MG63 (cell line): ENCODE measurements around the gene SNX21. TPM values are rescaled to one million over a fixed set of nuclear protein-coding genes. Genes with fewer than 3 reads are reported as not detected.
A peak's percentile ranks its signal among the peaks of the same experiment; 100 is the strongest.
"Not testable (repeated sequence)": the region's sequence is repeated elsewhere in the genome, so short reads cannot be mapped to it uniquely, and the experiment has no call there.

ENCODE experiments used
- DNase-seq: peaks from one replicate; pipeline ENCODE4 v3.0.0-alpha.2; 2020
- H3K27me3 ChIP-seq: fragments of 250-450 bp; sonication (Bioruptor Pico); 2 replicates; pipeline ENCODE4 v1.5.1; 2020; ENCODE audit warnings: mild to moderate bottlenecking, moderate library complexity
- H3K36me3 ChIP-seq: fragments of 250-450 bp; sonication (Bioruptor Pico); 2 replicates; pipeline ENCODE4 v1.5.1; 2020; ENCODE audit warnings: mild to moderate bottlenecking, moderate library complexity
- H3K4me3 ChIP-seq: fragments of 250-450 bp; sonication (Bioruptor Pico); 2 replicates; pipeline ENCODE4 v1.5.1; 2020; ENCODE audit warnings: mild to moderate bottlenecking, moderate library complexity
- H3K9me3 ChIP-seq: fragments of 250-450 bp; sonication (Bioruptor Pico); 2 replicates; pipeline ENCODE4 v1.5.1; 2020; ENCODE audit warnings: mild to moderate bottlenecking, moderate library complexity
- total RNA-seq: library from RNA; depleted of rRNA; stranded (reverse); fragments of >200 nt; shearing (Covaris generic); gene quantifications from 2 replicates; pipeline ENCODE4 v1.2.3, GENCODE V29; 2014; ENCODE audit warnings: low replicate concordance; rRNA removed

SNX21 gene, protein sequence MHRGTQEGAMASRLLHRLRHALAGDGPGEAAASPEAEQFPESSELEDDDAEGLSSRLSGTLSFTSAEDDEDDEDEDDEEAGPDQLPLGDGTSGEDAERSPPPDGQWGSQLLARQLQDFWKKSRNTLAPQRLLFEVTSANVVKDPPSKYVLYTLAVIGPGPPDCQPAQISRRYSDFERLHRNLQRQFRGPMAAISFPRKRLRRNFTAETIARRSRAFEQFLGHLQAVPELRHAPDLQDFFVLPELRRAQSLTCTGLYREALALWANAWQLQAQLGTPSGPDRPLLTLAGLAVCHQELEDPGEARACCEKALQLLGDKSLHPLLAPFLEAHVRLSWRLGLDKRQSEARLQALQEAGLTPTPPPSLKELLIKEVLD
- 55.6 and 74.9 TPM in 2 replicates for total RNA-seq

DNA sequence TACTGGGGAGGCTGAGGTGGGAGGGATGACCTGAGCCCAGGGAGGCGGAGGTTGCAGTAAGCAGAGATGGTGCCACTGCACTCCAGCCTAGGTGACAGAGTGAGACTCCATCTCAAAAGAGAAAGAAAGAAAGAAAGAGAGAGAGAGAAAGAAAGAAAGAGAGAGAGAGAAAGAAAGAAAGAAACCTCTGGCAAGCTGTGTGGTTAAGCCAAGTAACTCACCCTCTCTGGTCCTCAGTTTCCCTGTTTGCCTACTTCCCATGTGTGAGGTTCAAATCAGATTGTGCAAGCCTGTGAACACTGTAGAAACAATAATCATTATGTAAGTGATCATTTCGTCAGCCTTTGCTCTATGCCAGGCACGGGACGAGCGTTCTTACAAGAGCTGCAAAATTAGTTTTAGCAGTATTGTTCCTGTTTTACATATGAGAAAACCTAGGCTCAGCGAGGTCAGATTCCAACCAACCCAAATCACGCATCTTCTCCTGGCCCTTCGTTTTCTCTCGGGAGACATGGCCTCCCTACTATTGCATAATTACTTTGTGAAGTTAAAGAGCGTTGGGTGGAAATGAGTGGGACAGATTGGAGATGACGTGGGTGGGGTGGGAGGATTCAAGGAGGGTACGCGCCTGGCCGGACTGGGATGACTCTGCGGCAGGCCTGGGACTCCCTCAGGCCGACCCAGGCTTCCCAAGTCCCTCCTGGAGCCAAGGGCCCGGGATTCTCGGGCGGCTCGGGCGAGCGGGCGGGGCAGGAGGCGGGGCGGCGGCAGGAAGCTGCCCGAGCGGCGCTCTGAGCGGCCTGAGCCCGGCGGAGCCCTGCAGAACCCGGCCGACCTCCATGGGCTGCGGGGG, at the start of gene SNX21:
SNX21 (plus strand) TSS at position 770 of the 853 bp plus-strand sequence. CDS start 121 bp downstream, outside the sequence.
- DNase-seq = peak; percentile 96
- H3K27me3 ChIP-seq = no peaks in the 10 kb centered on the region
- H3K4me3 ChIP-seq = peak within 1 kb of the TSS; percentile 65
- no peaks in the 10 kb centered on the region for H3K9me3 ChIP-seq
- H3K36me3 ChIP-seq = peaks cover 30% of the 10 kb centered on the region

DNA sequence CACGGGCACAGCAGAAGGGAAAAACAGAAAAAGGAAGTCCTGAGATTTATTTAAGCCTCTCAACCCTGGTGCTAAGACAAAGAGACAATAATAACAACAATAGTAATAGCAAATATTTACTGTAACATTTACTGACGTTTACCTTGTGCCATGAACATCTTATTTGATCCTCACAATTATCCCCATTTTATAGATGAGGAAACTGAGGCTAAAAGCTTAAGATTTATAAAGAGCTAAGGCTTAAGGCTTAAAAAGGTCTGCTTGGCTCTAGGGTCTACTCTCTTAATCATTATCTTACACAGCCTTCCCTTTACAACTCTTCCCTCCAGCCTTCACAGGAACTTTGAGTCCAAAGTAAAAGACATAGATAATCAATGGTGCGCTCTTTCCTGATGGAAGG, 45.2 kb upstream of the SNX21 start:
- Histone ChIP-seq H3K9me3 (no peaks in the 10 kb centered on the region), H3K27me3 (no peaks in the 10 kb centered on the region), H3K36me3 (peaks cover under 1% of the 10 kb centered on the region), H3K4me3 (no peak overlapping the region)
- DNase-seq = no peak

DNA sequence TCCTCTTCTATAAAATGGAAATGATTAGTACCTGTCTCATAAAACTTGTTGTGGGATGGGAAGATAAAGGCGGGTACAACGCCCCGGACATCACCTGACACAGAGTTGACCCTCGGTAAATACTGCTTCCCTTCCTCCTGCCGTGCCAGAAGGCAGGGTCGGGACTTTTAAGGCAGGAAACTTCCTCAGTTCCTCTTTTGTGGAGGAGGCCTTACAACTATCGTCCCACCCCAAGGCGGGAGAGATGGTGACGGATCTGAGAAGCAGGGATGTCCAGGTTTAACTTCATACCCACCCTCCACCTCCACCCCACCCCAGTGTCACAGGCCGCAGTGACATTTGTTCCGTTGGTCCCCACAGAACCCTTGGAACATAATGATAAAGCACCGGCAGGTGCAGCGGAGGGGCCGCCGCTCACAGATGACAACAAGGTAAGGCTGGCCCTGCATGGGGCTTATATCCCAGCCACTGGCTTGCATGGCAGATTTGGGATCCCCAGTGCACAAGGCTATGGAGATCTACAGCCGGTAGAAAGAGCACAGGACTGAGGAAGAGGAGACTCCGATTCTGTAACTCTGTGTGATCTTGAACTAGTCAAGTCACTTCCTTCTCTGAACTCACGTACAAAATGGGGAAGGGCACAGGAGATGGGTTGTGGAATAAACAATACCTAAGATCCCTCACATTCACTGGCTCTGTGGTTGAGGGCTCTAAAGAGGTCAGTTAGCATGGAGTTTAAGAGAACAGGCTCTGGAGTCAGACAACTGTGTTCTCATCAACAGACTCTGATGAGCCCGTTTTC, 41.1 kb upstream of the SNX21 start:
- peaks cover 38% of the 10 kb centered on the region for H3K36me3 ChIP-seq

DNA sequence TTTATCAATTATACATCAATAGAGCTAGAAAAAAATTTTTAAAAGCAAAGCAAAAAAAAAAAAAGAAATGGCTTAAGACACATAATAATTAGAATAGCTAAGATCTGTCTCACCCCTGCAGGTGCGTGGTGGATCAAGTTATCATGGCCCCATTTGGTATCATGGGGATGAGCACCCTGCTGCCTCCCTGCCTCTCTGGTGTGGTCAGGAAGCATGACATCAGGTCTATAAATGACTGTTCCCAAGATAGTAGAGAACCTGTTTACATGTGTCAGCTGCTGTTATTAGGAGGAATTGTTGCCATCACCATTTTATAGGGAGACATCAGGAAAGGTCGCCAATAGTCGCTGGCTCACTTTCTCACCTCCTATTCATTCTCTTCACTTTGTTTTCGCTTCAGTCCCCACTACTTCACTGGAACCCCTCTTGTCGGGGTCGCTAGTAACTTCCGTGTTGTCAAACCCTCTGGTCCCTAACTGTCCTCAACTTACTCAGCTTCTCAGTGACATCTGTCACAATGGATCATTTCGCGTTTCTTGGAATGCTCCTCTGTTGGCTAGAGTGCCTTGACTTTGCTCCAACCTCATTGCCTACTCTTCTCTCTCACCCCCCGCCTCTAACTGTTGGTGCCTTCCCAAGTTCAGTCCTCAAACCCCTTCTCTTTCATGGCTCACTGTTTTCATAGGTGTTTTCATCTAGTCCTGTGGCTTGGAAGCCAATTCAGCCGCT, 37.1 kb upstream of the SNX21 start:
- H3K9me3 ChIP-seq = no peaks in the 10 kb centered on the region
- DNase-seq = no peak
- peaks cover 67% of the 10 kb centered on the region for H3K36me3 ChIP-seq
- no peaks in the 10 kb centered on the region for H3K27me3 ChIP-seq
- H3K4me3 ChIP-seq = no peak overlapping the region

More for the DNA sequence above, 41.1 kb upstream of the SNX21 start:
- Histone ChIP-seq H3K9me3 (no peaks in the 10 kb centered on the region), H3K4me3 (peak overlapping the region; percentile 99), H3K27me3 (no peaks in the 10 kb centered on the region)
- no peak for DNase-seq

DNA sequence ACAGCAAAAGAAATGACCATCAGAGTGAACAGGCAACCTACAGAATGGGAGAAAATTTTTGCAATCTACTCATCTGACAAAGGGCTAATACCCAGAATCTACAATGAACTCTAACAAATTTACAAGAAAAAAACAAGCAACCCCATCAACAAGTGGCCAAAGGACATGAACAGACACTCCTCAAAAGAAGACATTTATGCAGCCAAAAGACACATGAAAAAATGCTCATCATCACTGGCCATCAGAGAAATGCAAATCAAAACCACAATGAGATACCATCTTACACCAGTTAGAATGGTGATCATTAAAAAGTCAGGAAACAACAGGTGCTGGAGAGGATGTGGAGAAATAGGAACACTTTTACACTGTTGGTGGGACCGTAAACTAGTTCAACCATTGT, 36.1 kb upstream of the SNX21 start:
- not testable (repeated sequence) for DNase-seq, H3K27me3 ChIP-seq, H3K9me3 ChIP-seq, H3K4me3 ChIP-seq
- H3K36me3 ChIP-seq = peaks cover 78% of the 10 kb centered on the region

DNA sequence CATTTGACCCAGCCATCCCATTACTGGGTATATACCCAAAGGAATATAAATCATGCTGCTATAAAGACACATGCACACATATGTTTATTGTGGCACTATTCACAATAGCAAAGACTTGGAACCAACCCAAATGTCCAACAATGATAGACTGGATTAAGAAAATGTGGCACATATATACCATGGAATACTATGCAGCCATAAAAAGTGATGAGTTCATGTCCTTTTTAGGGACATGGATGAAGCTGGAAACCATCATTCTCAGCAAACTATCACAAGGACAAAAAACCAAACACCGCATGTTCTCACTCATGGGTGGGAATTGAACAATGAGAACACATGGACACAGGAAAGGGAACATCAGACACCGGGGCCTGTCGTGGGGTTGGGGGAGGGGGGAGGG, 35.6 kb upstream of the SNX21 start:
- not testable (repeated sequence) for H3K9me3 ChIP-seq, H3K27me3 ChIP-seq, DNase-seq, H3K4me3 ChIP-seq
- H3K36me3 ChIP-seq = peaks cover 82% of the 10 kb centered on the region

DNA sequence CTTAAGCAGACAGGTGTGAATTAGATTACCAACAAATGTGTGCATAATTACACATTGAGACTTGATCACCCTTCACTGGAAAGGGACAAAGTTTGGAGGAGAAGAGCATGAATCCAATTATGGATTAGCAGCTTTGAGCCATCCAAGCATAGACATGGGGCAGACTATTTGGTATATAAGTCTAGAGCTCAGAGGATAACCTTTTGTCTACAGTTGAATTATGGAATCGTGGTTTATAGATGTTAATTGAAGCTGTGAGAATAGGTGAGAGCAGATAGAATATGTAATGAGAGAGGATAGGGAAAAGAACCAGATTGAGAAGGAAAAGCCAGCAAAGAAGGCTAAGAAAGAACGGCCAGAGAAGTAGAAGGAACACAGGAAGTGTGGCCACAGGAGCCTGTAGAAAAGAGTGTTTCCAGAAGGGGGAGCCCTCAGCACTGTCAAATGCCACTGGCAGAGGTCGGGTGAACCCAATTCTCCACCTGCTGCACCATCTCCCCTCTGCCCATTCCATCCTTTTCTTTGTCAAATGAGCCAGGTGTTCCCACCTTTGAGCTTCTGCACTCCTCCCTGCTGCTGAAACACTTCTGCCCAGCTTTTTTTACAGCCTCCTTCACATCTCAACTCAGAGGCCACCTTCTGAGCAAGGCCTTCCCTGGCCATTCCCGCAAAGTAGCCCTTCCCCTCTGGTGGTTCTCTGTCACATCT, 34.5 kb upstream of the SNX21 start:
- peaks cover 86% of the 10 kb centered on the region for H3K36me3 ChIP-seq
- peak; percentile 47 for DNase-seq
- H3K9me3 ChIP-seq = no peaks in the 10 kb centered on the region
- no peaks in the 10 kb centered on the region for H3K27me3 ChIP-seq
- H3K4me3 ChIP-seq = no peak overlapping the region

DNA sequence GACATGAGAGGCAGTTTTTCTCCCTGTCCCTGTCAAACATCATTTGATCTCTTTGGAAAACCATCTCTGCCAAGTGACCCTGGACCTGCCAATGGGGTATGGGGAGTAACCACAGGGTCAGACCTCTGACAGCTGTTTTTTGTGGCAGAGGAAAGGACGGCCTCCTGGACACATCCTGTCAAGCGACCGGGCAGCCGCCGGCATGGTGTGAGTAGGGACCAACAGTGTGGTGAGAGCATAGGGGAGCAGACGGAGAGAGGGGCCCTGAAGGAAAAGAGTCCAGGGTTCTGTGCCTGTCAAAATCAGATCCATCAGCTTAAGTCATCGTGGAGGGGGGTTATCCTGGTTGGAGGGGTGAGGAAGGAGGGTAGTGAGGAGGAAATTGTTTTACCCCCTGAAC, 31.7 kb upstream of the SNX21 start:
- Histone ChIP-seq H3K27me3 (no peaks in the 10 kb centered on the region), H3K4me3 (no peak overlapping the region), H3K9me3 (no peaks in the 10 kb centered on the region), H3K36me3 (peaks cover 85% of the 10 kb centered on the region)
- no peak for DNase-seq

DNA sequence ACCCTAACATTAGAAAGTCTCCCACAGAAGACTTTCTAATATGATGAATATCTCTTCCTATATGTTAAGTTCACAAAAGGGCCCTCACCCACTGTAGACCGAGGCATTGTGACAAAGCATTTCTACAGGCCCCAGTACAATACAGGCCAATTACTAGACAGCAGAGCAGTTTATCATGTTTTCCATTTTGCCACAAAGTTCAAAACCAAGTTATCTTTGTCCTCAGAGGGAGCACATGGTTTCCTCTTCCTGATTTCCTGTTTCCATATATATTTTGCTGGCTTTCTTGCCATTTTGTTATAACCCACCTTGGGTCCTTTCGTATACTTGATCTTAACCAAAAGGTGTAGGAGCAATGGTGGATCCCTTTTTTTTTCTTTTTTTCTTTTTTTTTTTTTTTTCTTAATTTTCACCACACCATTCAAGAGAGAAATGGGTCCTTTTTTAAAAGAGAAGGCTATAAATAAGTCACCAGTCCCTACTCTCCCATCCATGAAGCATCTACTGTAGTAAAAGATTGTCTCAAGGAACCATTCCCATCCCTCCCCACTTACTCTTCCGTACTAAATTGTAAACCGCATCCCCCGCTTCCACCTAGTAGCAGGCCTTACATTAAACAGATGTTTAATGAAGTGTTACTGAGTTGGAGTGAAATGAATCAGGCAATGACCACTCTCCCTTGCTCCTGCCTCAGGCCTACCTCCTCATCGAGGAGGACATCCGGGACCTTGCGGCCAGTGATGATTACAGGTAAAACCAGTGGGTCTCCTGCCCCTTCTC, 23.2 kb upstream of the SNX21 start:
- Histone ChIP-seq H3K36me3 (peaks cover 80% of the 10 kb centered on the region), H3K4me3 (no peak overlapping the region), H3K9me3 (no peaks in the 10 kb centered on the region), H3K27me3 (no peaks in the 10 kb centered on the region)
- DNase-seq = no peak

DNA sequence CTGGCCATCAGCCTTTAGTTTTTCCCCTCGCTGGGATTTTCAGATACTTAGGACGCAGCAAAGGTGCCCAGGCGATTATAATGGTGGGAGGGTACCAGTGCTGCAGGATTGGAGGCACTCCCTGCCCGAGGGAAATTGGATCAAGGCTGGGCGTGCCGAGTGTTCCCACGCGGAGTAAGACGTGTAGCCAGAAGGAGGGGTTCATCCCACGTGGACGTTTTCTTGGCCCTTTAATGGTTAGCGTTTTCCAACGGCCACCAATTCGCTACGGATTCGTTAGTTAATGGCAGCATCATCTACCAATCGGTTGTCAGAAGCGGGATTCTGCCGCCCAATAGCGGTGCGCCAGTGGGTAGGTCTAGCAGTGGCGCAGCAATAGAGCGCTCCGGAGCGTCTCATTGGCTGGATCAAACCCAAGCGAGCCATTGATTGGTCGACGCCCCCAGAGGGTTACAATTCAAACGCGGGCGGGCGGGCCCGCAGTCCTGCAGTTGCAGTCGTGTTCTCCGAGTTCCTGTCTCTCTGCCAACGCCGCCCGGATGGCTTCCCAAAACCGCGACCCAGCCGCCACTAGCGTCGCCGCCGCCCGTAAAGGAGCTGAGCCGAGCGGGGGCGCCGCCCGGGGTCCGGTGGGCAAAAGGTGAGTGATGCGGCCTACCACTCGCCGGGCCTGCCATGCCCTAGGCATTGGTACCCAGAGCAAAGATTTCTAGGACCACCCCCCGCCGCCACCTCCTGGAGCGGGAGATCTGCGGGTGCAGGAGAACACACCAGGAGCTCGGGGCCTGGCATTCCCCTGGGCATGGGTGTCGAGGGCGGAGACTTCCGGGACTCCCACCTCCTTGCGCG, 21.2 kb upstream of the SNX21 start, which contains the start of gene UBE2C:
UBE2C (plus strand) TSS at position 488 of the 849 bp plus-strand sequence; CDS start at position 540, 52 bp downstream.
- Histone ChIP-seq H3K36me3 (peaks cover 83% of the 10 kb centered on the region), H3K9me3 (no peaks in the 10 kb centered on the region), H3K4me3 (peak within 1 kb of the TSS; percentile 96), H3K27me3 (no peaks in the 10 kb centered on the region)
- peak; percentile 100 for DNase-seq

DNA sequence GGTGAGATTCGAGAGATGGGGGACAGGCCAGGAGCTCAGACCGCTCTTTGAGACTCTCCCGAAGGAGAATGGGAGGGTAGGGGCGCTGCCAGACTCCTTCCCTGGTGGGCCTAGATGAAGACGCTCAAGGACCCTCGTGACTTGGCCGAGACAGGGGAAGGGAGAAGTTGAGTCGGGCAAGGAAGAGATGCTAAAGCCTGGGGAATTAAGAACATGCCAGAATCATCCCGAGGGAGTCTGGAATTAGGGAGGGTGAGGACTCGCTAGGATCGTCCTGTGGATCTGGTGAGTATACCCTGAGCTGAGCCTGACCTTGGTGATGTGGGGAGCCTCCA, 20.6 kb upstream of the SNX21 start:
- DNase-seq = no peak
- H3K36me3 ChIP-seq = peaks cover 78% of the 10 kb centered on the region
- H3K4me3 ChIP-seq = peak overlapping the region; percentile 96
- no peaks in the 10 kb centered on the region for H3K27me3 ChIP-seq
- no peaks in the 10 kb centered on the region for H3K9me3 ChIP-seq

DNA sequence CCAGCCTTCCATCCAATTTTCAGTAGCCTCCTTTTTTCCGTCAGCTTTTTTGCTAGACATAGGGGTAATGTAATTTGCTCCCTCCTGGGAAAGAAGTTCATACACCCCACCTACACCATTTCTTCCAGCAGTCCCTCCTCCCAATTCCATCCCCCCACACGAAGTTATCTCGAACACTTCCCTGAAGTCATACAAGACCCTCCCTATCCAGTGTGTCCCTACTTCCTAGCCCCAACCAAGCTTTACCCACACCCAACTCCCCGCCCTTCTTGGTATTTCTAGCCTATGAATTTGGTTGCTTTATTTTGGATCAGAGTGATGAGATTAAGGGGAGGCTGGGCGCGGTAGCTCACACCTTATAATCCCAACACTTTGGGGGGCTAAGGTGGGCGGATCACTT, 20.1 kb upstream of the SNX21 start:
- H3K27me3 ChIP-seq = no peaks in the 10 kb centered on the region
- peak overlapping the region; percentile 96 for H3K4me3 ChIP-seq
- H3K36me3 ChIP-seq = peaks cover 75% of the 10 kb centered on the region
- DNase-seq = no peak
- no peaks in the 10 kb centered on the region for H3K9me3 ChIP-seq

DNA sequence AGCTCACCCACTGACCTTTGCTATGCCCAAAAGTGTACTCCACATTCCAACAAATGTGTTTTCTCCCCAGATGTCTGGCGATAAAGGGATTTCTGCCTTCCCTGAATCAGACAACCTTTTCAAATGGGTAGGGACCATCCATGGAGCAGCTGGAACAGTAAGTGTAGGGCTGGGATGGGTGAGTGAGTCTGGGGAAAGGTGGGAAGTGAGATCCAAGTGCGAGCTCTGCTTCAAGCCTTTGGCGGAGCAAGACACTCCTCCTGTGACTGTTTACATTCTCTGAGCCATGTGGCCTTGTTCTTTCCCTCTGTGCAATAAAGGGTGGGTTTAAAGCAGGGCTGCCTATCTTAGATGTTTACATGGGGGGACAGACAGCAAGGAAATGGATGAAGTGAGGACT, 19.3 kb upstream of the SNX21 start:
- DNase-seq = no peak
- peak overlapping the region; percentile 96; the same call in 1 of the 2 replicates for H3K4me3 ChIP-seq
- H3K36me3 ChIP-seq = peaks cover 72% of the 10 kb centered on the region
- H3K27me3 ChIP-seq = no peaks in the 10 kb centered on the region
- H3K9me3 ChIP-seq = no peaks in the 10 kb centered on the region

DNA sequence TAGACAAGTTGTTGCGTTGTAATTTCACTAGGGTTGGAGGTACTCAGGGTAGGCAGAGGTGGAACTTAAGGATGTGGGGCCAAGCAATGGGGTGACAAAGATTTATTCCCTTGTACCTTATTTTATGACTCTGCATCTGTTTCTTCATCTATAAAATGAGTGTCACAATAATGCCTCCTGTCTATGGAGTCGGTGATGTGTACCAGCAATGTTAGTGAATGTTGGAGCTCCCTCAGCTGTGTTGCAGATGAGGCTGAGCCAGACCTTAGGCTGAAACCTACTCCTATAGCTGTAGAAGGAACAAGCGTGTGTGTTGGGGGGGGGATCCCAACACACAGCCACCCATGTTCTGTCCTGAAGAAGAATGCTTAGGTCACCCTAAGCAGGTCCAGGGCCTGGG, 16.6 kb upstream of the SNX21 start:
- no peak for DNase-seq
- Histone ChIP-seq H3K27me3 (no peaks in the 10 kb centered on the region), H3K36me3 (peaks cover 53% of the 10 kb centered on the region), H3K9me3 (no peaks in the 10 kb centered on the region), H3K4me3 (no peak overlapping the region)
